Upper lobe of left lung (tissue), 6 donors: Measurements from ENCODE around the gene HOXD10. TPM values are rescaled to one million over a fixed set of nuclear protein-coding genes. Genes with fewer than 3 reads are reported as not detected.

Source experiments
- ATAC-seq, 2 donors: fragments of 200-7000 bp; cut with Tn5 transposase; one replicate each; pipeline ENCODE4 v1.9.1; 2022; ENCODE audit warnings: mild to moderate bottlenecking in 2 of 2, moderate library complexity in 2 of 2; ENCODE audit not compliant: low FRiP score in 2 of 2
- DNase-seq, 2 donors: peaks; one replicate each; pipeline ENCODE4 v3.0.0-alpha.2; 2019 to 2020
- H3K27ac ChIP-seq, 4 donors: fragments of 200-600 bp; sonication (generic); one replicate each; pipeline ENCODE4 v1.5.1; 2016 to 2019
- H3K27me3 ChIP-seq, 4 donors: fragments of 200-600 bp; sonication (generic); one replicate each; pipeline ENCODE4 v1.5.1; 2017 to 2019
- H3K36me3 ChIP-seq, 4 donors: fragments of 200-600 bp; sonication (generic); one replicate each; pipeline ENCODE4 v1.5.1; 2016 to 2019
- H3K4me1 ChIP-seq, 4 donors: fragments of 200-600 bp; sonication (generic); one replicate each; pipeline ENCODE4 v1.5.1; 2018 to 2019
- H3K4me3 ChIP-seq, 4 donors: fragments of 200-600 bp; sonication (generic); one replicate each; pipeline ENCODE4 v1.5.1; 2017 to 2019; ENCODE audit warnings: mild to moderate bottlenecking in 2 of 4, moderate library complexity in 1 of 4
- H3K9me3 ChIP-seq, 4 donors: fragments of 200-600 bp; sonication (generic); one replicate each; pipeline ENCODE4 v1.5.1; 2018 to 2019
- EP300 ChIP-seq, 4 donors: sonication (generic); formaldehyde crosslinking; IDR thresholded peaks; one replicate each; pipeline ENCODE4 v1.5.1; 2017; ENCODE audit warnings: antibody characterized with exemption in 4 of 4, control low read depth in 2 of 4
- POLR2A ChIP-seq, 4 donors: fragments of 450-650 bp; IDR thresholded peaks; one replicate each; pipeline ENCODE4 v1.5.1; 2016 to 2017; ENCODE audit warnings: antibody characterized with exemption in 4 of 4, mild to moderate bottlenecking in 2 of 4
- POLR2AphosphoS5 ChIP-seq, 2 donors: sonication (generic); formaldehyde crosslinking; IDR thresholded peaks; one replicate each; pipeline ENCODE4 v1.5.1; 2017; ENCODE audit warnings: antibody characterized with exemption in 2 of 2
- WGBS, 2 donors: methylation state at CpG; one replicate each; pipeline ENCODE4 v1.1.5; 2017 to 2018; 5-methylcytosine and 5-hydroxymethylcytosine counted together
- total RNA-seq, 6 donors: library from RNA; depleted of rRNA in 4 of 6; stranded (reverse); fragments of >200 nt in 4 of 6; gene quantifications; one replicate each; pipeline versions ENCODE4 v1.1.0 to v1.2.1, GENCODE V29; 2016 to 2021
- TF ChIP-seq, protein P1 (sequence below), 6 experiments: fragments of 450-650 bp in 4 of 6; fragments of 200-600 bp in 2 of 6; sonication (generic) in 2 of 6; IDR thresholded peaks; one replicate each; pipeline ENCODE4 v1.5.1; 2016 to 2019; ENCODE audit warnings: antibody characterized with exemption in 6 of 6
- donor health status: DM: no; HTN: no; CAD: no; lungs with moderate emphysema.
- donor health status: DM: no; HTN: yes; CAD: no; lungs with severe emphysema.

The HOXD10 gene
- total RNA-seq, 6 donors from 2014 or later: 0.47 to 0.55 TPM; not detected in 4

DNA sequence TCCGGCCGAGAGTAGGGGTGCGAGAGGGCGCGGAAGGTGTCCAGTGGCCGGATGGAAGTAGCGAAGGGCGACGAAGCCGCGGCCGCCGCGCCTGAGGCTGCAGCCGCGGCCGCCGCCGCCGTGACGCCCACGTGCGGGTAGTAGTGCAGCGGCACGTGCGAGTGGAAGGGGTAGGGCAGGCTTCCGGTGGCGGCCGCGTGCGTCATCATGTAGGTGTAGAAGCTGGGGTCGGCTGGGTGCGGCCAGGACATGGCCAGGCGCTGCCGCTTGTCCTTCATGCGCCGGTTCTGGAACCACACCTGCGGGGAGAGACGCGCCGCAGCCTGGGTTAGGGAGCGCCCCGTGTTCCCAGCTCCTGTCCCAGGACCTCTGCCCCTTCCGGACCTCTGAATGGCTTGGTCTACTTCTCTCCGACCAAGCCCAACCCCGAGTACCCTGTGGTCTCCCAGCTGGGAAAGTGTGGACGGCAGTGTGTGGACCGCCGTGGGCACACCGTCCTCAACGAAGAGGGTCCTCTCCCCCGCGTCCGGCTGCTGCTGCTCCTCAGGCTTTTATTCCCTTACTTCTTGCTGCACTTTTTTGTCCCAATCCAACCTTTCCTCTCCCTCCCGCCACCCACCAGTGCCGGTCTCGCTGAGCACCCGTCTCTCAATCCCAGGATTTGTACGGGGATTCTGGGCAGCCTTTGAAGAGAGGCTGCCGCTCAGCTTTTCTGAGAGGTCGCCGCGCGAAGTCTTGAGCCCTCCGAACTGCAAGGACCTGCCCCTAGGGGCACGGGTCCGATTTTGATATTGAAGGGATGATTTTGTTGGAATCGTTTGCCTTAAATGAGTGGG, 35.8 kb upstream of the HOXD10 start:
- WGBS, 2 donors: 11 to 20% methylated on average over 19 to 41 of the region's 68 CpGs
- Histone ChIP-seq H3K9me3 (peaks cover 0 to 22% (median 12%) of the 10 kb centered on the region in 4 donors), H3K4me1 (peaks cover 8 to 50% (median 17%) of the 10 kb centered on the region in 4 donors), H3K27ac (no peak overlapping the region), H3K27me3 (peaks cover 0 to 95% (median 61%) of the 10 kb centered on the region in 4 donors), H3K36me3 (no peaks in the 10 kb centered on the region), H3K4me3 (peak overlapping the region in 1 of 4 donors; percentile 13)
- DNase-seq (peak in 1 of 2 donors; percentile 77), ATAC-seq (no peak)
- TF ChIP-seq, protein P1, sequence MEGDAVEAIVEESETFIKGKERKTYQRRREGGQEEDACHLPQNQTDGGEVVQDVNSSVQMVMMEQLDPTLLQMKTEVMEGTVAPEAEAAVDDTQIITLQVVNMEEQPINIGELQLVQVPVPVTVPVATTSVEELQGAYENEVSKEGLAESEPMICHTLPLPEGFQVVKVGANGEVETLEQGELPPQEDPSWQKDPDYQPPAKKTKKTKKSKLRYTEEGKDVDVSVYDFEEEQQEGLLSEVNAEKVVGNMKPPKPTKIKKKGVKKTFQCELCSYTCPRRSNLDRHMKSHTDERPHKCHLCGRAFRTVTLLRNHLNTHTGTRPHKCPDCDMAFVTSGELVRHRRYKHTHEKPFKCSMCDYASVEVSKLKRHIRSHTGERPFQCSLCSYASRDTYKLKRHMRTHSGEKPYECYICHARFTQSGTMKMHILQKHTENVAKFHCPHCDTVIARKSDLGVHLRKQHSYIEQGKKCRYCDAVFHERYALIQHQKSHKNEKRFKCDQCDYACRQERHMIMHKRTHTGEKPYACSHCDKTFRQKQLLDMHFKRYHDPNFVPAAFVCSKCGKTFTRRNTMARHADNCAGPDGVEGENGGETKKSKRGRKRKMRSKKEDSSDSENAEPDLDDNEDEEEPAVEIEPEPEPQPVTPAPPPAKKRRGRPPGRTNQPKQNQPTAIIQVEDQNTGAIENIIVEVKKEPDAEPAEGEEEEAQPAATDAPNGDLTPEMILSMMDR (IDR thresholded peaks at IDR 0.05): no peak
- TF ChIP-seq POLR2A (IDR thresholded peaks at IDR 0.05) (no peak), POLR2AphosphoS5 (IDR thresholded peaks at IDR 0.05) (no peak), EP300 (IDR thresholded peaks at IDR 0.05) (no peak)

- Histone ChIP-seq H3K4me3 (no peak overlapping the region), H3K36me3 (no peaks in the 10 kb centered on the region), H3K9me3 (peaks cover 0 to 22% (median 12%) of the 10 kb centered on the region in 4 donors), H3K27ac (no peak overlapping the region), H3K4me1 (peaks cover 8 to 55% (median 19%) of the 10 kb centered on the region in 4 donors), H3K27me3 (peaks cover 0 to 95% (median 64%) of the 10 kb centered on the region in 4 donors)
- ATAC-seq (no peak), DNase-seq (no peak)
- no peak for TF ChIP-seq POLR2AphosphoS5 (IDR thresholded peaks at IDR 0.05)
- TF ChIP-seq POLR2A (IDR thresholded peaks at IDR 0.05): no peak
- TF ChIP-seq, protein P1 (IDR thresholded peaks at IDR 0.05): no peak
- no peak for TF ChIP-seq EP300 (IDR thresholded peaks at IDR 0.05)
- WGBS, 2 donors: 9 to 10% methylated on average over 17 of the region's 17 CpGs
Measured at GRCh38 chr2:176081376-176081836, 35.2 kb upstream of the HOXD10 start.

GRCh38 chr2:176081837-176082524, 34.6 kb upstream of the HOXD10 start:
- Histone ChIP-seq H3K4me1 (peaks cover 8 to 55% (median 19%) of the 10 kb centered on the region in 4 donors), H3K9me3 (peaks cover 0 to 22% (median 12%) of the 10 kb centered on the region in 4 donors), H3K36me3 (no peaks in the 10 kb centered on the region), H3K27me3 (peaks cover 0 to 94% (median 65%) of the 10 kb centered on the region in 4 donors), H3K27ac (no peak overlapping the region), H3K4me3 (no peak overlapping the region)
- ATAC-seq (no peak), DNase-seq (peak in 1 of 2 donors; percentile 81)
- 8 to 11% methylated on average over 24 to 45 of the region's 62 CpGs for WGBS, 2 donors
- no peak for TF ChIP-seq EP300 (IDR thresholded peaks at IDR 0.05)
- TF ChIP-seq, protein P1 (IDR thresholded peaks at IDR 0.05): no peak
- TF ChIP-seq POLR2AphosphoS5 (IDR thresholded peaks at IDR 0.05): no peak
- no peak for TF ChIP-seq POLR2A (IDR thresholded peaks at IDR 0.05)

- ATAC-seq: no peak
- Histone ChIP-seq H3K27me3 (peaks cover 0 to 93% (median 70%) of the 10 kb centered on the region in 4 donors), H3K36me3 (no peaks in the 10 kb centered on the region), H3K27ac (no peak overlapping the region), H3K9me3 (peaks cover 0 to 22% (median 12%) of the 10 kb centered on the region in 4 donors), H3K4me1 (peaks cover 8 to 55% (median 19%) of the 10 kb centered on the region in 4 donors), H3K4me3 (no peak overlapping the region)
- DNase-seq: no peak
- WGBS, 2 donors: 8 to 13% methylated on average over 10 of the region's 10 CpGs
- TF ChIP-seq POLR2A (IDR thresholded peaks at IDR 0.05) (no peak), POLR2AphosphoS5 (IDR thresholded peaks at IDR 0.05) (no peak), EP300 (IDR thresholded peaks at IDR 0.05) (no peak)
- TF ChIP-seq, protein P1 (IDR thresholded peaks at IDR 0.05): no peak
Measured at GRCh38 chr2:176082525-176082823, 34.1 kb upstream of the HOXD10 start.
